HepG2 (cell line): ENCODE data around the gene ARID1A.

ENCODE experiments used
- ATF1 ChIP-seq: IDR thresholded peaks from 2 replicates; pipeline ENCODE4 v1.6.1; 2016; ENCODE audit warnings: mild to moderate bottlenecking, control low read depth
- IRF2 ChIP-seq: IDR thresholded peaks from 2 replicates; pipeline ENCODE4 v1.6.1; 2018; ENCODE audit warnings: missing genetic modification reagents, missing compliant biosample characterization
- MYC ChIP-seq: sonication (generic); formaldehyde crosslinking; IDR thresholded peaks from 2 replicates; pipeline ENCODE4 v1.9.0; 2021; ENCODE audit warnings: missing genetic modification reagents, borderline replicate concordance
- NR2F1 ChIP-seq, 2 experiments: fragments of 450-650 bp in 1 of 2; formaldehyde crosslinking in 1 of 2; IDR thresholded peaks; 2 replicates each; pipeline versions ENCODE4 v1.5.0 to v1.6.1; 2016 to 2020; ENCODE audit warnings: mild to moderate bottlenecking in 1 of 2, missing compliant biosample characterization in 1 of 2, missing genetic modification reagents in 1 of 2, moderate library complexity in 1 of 2
- RFX5 ChIP-seq: IDR thresholded peaks from 2 replicates; pipeline ENCODE4 v1.6.1; 2011; ENCODE audit warnings: low read depth, low read length, improper control_type of control experiment
- SPEN ChIP-seq: sonication (generic); formaldehyde crosslinking; IDR thresholded peaks from 2 replicates; pipeline ENCODE4 v1.5.1; 2020; ENCODE audit warnings: low read depth, mild to moderate bottlenecking, missing genetic modification reagents
- ZKSCAN1 ChIP-seq: fragments of 150-350 bp; IDR thresholded peaks from 2 replicates; pipeline ENCODE4 v1.6.1; 2014; ENCODE audit warnings: low read length
- ZNF552 ChIP-seq: sonication (generic); formaldehyde crosslinking; IDR thresholded peaks from 2 replicates; pipeline ENCODE4 v1.9.0; 2022; ENCODE audit warnings: missing genetic modification reagents, mild to moderate bottlenecking, borderline replicate concordance
- TF ChIP-seq, protein P1 (sequence below): sonication (generic); formaldehyde crosslinking; IDR thresholded peaks from 2 replicates; pipeline ENCODE4 v1.4.0; 2020; ENCODE audit warnings: low read depth, missing genetic modification reagents
- TF ChIP-seq, protein P2 (sequence below): sonication (generic); formaldehyde crosslinking; IDR thresholded peaks from 2 replicates; pipeline ENCODE4 v1.5.0; 2020; ENCODE audit warnings: mild to moderate bottlenecking, missing genetic modification reagents, moderate library complexity

DNA sequence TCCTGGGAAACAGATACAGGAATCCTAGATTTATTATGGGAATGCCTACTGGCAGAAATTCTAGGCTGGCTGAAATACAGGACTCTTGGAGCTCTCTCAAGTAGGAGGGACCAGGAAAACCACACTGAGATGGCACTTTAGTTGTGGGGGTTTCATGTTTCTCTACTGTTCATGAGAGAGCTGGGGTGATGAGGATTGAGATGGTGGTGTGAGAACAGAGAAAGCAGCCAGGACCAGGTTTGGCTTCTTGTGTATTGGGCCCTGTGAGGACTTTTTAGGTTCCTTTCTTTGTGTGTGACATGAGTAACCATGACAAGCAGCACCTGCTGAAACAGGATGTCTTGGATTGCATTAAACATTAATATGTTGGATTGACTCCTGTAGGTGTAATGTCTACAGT lies 4.9 kb downstream of the ARID1A start:
- no peak for TF ChIP-seq ATF1 (CRISPR knock-in tag)
- no peak for TF ChIP-seq SPEN (CRISPR knock-in tag)
- TF ChIP-seq MYC = no peak
- TF ChIP-seq, protein P1, sequence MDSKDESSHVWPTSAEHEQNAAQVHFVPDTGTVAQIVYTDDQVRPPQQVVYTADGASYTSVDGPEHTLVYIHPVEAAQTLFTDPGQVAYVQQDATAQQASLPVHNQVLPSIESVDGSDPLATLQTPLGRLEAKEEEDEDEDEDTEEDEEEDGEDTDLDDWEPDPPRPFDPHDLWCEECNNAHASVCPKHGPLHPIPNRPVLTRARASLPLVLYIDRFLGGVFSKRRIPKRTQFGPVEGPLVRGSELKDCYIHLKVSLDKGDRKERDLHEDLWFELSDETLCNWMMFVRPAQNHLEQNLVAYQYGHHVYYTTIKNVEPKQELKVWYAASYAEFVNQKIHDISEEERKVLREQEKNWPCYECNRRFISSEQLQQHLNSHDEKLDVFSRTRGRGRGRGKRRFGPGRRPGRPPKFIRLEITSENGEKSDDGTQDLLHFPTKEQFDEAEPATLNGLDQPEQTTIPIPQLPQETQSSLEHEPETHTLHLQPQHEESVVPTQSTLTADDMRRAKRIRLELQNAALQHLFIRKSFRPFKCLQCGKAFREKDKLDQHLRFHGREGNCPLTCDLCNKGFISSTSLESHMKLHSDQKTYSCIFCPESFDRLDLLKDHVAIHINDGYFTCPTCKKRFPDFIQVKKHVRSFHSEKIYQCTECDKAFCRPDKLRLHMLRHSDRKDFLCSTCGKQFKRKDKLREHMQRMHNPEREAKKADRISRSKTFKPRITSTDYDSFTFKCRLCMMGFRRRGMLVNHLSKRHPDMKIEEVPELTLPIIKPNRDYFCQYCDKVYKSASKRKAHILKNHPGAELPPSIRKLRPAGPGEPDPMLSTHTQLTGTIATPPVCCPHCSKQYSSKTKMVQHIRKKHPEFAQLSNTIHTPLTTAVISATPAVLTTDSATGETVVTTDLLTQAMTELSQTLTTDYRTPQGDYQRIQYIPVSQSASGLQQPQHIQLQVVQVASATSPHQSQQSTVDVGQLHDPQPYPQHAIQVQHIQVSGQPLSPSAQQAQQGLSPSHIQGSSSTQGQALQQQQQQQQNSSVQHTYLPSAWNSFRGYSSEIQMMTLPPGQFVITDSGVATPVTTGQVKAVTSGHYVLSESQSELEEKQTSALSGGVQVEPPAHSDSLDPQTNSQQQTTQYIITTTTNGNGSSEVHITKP = no peak
- TF ChIP-seq, protein P2, sequence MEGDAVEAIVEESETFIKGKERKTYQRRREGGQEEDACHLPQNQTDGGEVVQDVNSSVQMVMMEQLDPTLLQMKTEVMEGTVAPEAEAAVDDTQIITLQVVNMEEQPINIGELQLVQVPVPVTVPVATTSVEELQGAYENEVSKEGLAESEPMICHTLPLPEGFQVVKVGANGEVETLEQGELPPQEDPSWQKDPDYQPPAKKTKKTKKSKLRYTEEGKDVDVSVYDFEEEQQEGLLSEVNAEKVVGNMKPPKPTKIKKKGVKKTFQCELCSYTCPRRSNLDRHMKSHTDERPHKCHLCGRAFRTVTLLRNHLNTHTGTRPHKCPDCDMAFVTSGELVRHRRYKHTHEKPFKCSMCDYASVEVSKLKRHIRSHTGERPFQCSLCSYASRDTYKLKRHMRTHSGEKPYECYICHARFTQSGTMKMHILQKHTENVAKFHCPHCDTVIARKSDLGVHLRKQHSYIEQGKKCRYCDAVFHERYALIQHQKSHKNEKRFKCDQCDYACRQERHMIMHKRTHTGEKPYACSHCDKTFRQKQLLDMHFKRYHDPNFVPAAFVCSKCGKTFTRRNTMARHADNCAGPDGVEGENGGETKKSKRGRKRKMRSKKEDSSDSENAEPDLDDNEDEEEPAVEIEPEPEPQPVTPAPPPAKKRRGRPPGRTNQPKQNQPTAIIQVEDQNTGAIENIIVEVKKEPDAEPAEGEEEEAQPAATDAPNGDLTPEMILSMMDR = no peak
- no peak for TF ChIP-seq NR2F1 (CRISPR knock-in tag; IDR thresholded peaks at IDR 0.05)
- TF ChIP-seq IRF2 = no peak
- TF ChIP-seq ZNF552 (CRISPR knock-in tag) = no peak
- no peak for TF ChIP-seq ZKSCAN1
- no peak for TF ChIP-seq RFX5
